PC-9 (cell line): ENCODE data around the gene PRKCH. TPM values are rescaled to one million over a fixed set of nuclear protein-coding genes. Genes with fewer than 3 reads are reported as not detected.

Source experiments
- BruUV-seq: library from RNA; stranded (reverse); fragments of 400-500 nt; replicated peaks from 2 replicates; lab custom pipeline; 2021; lab: Mats Ljungman, UMichigan
- CTCF ChIA-PET: fragments of 300-600 bp; sonication (Branson Sonifier 250); formaldehyde crosslinking; loops from one replicate; lab custom pipeline; 2022; ENCODE audit warnings: antibody characterized with exemption; lab: Charles Lee
- POLR2A ChIA-PET: fragments of 300-600 bp; sonication (Branson Sonifier 250); formaldehyde crosslinking; loops from one replicate; lab custom pipeline; 2022; ENCODE audit warnings: antibody characterized with exemption; ENCODE audit not compliant: unreplicated experiment; lab: Charles Lee
- DNase-seq, 2 experiments: peaks; one replicate each; pipeline versions ENCODE4 v3.0.0 to v3.0.0-alpha.2; 2015 to 2022; ENCODE audit warnings: mixed read lengths in 1 of 2
- H2AFZ ChIP-seq: fragments of 200-600 bp; sonication (generic); 2 replicates; pipeline ENCODE4 v1.8.1; 2017; ENCODE audit warnings: antibody characterized with exemption
- H3F3A ChIP-seq: fragments of 200-600 bp; sonication (generic); 2 replicates; pipeline ENCODE4 v1.8.1; 2017; ENCODE audit warnings: antibody characterized with exemption, mild to moderate bottlenecking, low read depth; ENCODE audit not compliant: insufficient read depth
- H3K27ac ChIP-seq: fragments of 200-600 bp; sonication (generic); 2 replicates; pipeline ENCODE4 v1.6.1; 2016; ENCODE audit warnings: mixed run types
- H3K27me3 ChIP-seq: fragments of 200-600 bp; sonication (generic); 2 replicates; pipeline ENCODE4 v1.6.1; 2016; ENCODE audit warnings: low read depth, mixed run types; ENCODE audit not compliant: insufficient read depth
- H3K36me3 ChIP-seq: fragments of 200-600 bp; sonication (generic); 2 replicates; pipeline ENCODE4 v1.6.1; 2016; ENCODE audit warnings: low read depth, mixed run types
- H3K4me1 ChIP-seq: fragments of 200-600 bp; sonication (generic); replicated peaks from 2 replicates; pipeline ENCODE4 v1.6.1; 2016; ENCODE audit warnings: mixed run types; ENCODE audit not compliant: insufficient read depth
- H3K4me2 ChIP-seq: fragments of 200-600 bp; sonication (generic); 2 replicates; pipeline ENCODE4 v1.6.1; 2017; ENCODE audit warnings: mixed run types
- H3K4me3 ChIP-seq: fragments of 200-600 bp; sonication (generic); 2 replicates; pipeline ENCODE4 v1.6.1; 2016; ENCODE audit warnings: mixed run types
- H3K79me2 ChIP-seq: fragments of 200-600 bp; sonication (generic); 2 replicates; pipeline ENCODE4 v1.6.1; 2017; ENCODE audit warnings: low read depth, mixed run types
- H3K9me2 ChIP-seq: fragments of 200-600 bp; sonication (generic); 2 replicates; pipeline ENCODE4 v1.8.1; 2017; ENCODE audit warnings: mild to moderate bottlenecking; ENCODE audit not compliant: insufficient read depth
- H3K9me3 ChIP-seq: fragments of 200-600 bp; sonication (generic); 2 replicates; pipeline ENCODE4 v1.8.1; 2016; ENCODE audit warnings: low read depth; ENCODE audit not compliant: insufficient read depth
- H4K20me1 ChIP-seq: fragments of 200-600 bp; sonication (generic); 2 replicates; pipeline ENCODE4 v1.8.1; 2017; ENCODE audit not compliant: insufficient read depth
- CTCF ChIP-seq: fragments of 200-600 bp; sonication (generic); conservative IDR thresholded peaks from 2 replicates; pipeline ENCODE4 v1.6.1; 2017; ENCODE audit warnings: mixed run types, antibody characterized with exemption, mild to moderate bottlenecking, moderate library complexity
- EZH2 ChIP-seq: fragments of 200-600 bp; sonication (generic); IDR thresholded peaks from 2 replicates; pipeline ENCODE4 v1.8.0; 2017; ENCODE audit warnings: antibody characterized with exemption, low read depth
- intact Hi-C: fragments of 100-400 bp; cut with micrococcal nuclease; formaldehyde crosslinking; loops from one replicate; pipeline ENCODE4 v1.10.0; 2022; ENCODE audit not compliant: unreplicated experiment
- total RNA-seq: library from RNA; stranded (reverse); gene quantifications from 2 replicates; pipeline ENCODE4 v1.2.3, GENCODE V29; 2021

Gene PRKCH
- total RNA-seq, 1 experiment from 2014 or later, result 32.4 TPM

GRCh38 chr14:61502459-61503093, 181.2 kb downstream of the PRKCH start:
- Histone ChIP-seq H3K4me1 (no peaks in the 10 kb centered on the region), H3K36me3 (peaks cover 7% of the 10 kb centered on the region), H4K20me1 (no peaks in the 10 kb centered on the region), H3K4me2 (no peak overlapping the region), H3K79me2 (no peaks in the 10 kb centered on the region), H3K9me2 (no peaks in the 10 kb centered on the region), H3K9me3 (no peaks in the 10 kb centered on the region), H3K27me3 (no peaks in the 10 kb centered on the region), H3F3A (0 out of 2 replicates have a peak, but pooled peaks cover 6% of the 10 kb centered on the region), H3K27ac (no peak overlapping the region), H2AFZ (no peak overlapping the region), H3K4me3 (no peak overlapping the region)
- BruUV-seq, result no TSS peak
- DNase-seq, result no peak
- POLR2A ChIA-PET, result interaction anchor here (0.5 kb wide), 1 partner anchor 234 kb away, joined by 3 read pairs; no protein-coding TSS in a partner anchor
- CTCF ChIA-PET, result no interaction called here
- intact Hi-C loops, result no loop called here
- no peak for TF ChIP-seq CTCF
- TF ChIP-seq EZH2, result no peak

GRCh38 chr14:61503167-61503801, 181.9 kb downstream of the PRKCH start:
- no peaks in the 10 kb centered on the region for H3K27me3 ChIP-seq
- peaks cover 7% of the 10 kb centered on the region for H3K36me3 ChIP-seq
- ChIA-PET CTCF (no interaction called here), POLR2A (interaction anchor here (0.5 kb wide), 1 partner anchor 235 kb away, joined by 3 read pairs; no protein-coding TSS in a partner anchor)
- no peak overlapping the region for H3K4me2 ChIP-seq
- H3F3A ChIP-seq, result 0 out of 2 replicates have a peak, but pooled peaks cover 6% of the 10 kb centered on the region
- H3K9me2 ChIP-seq, result no peaks in the 10 kb centered on the region
- H3K79me2 ChIP-seq, result no peaks in the 10 kb centered on the region
- no peaks in the 10 kb centered on the region for H3K9me3 ChIP-seq
- BruUV-seq, result no TSS peak
- H2AFZ ChIP-seq, result no peak overlapping the region
- H3K4me3 ChIP-seq, result no peak overlapping the region
- no peaks in the 10 kb centered on the region for H3K4me1 ChIP-seq
- no peaks in the 10 kb centered on the region for H4K20me1 ChIP-seq
- intact Hi-C loops, result no loop called here
- TF ChIP-seq CTCF, result no peak
- TF ChIP-seq EZH2, result no peak
- no peak overlapping the region for H3K27ac ChIP-seq
- DNase-seq, result no peak

GRCh38 chr14:61504901-61505300, 183.5 kb downstream of the PRKCH start:
- DNase-seq, result no peak
- no peaks in the 10 kb centered on the region for H3K27me3 ChIP-seq
- no TSS peak for BruUV-seq
- no peaks in the 10 kb centered on the region for H3K4me1 ChIP-seq
- no peak overlapping the region for H2AFZ ChIP-seq
- ChIA-PET POLR2A (no interaction called here), CTCF (no interaction called here)
- no peaks in the 10 kb centered on the region for H3K9me3 ChIP-seq
- no peak overlapping the region for H3K27ac ChIP-seq
- no peaks in the 10 kb centered on the region for H3K79me2 ChIP-seq
- H3K9me2 ChIP-seq, result no peaks in the 10 kb centered on the region
- intact Hi-C loops, result no loop called here
- H3K4me2 ChIP-seq, result no peak overlapping the region
- H3F3A ChIP-seq, result 0 out of 2 replicates have a peak, but pooled peaks cover 6% of the 10 kb centered on the region
- no peak for TF ChIP-seq CTCF
- TF ChIP-seq EZH2, result no peak
- no peaks in the 10 kb centered on the region for H4K20me1 ChIP-seq
- H3K36me3 ChIP-seq, result peaks cover 7% of the 10 kb centered on the region
- H3K4me3 ChIP-seq, result no peak overlapping the region
